ENCODE data around the gene CDC14C.
"Not testable (repeated sequence)": the region's sequence is repeated elsewhere in the genome, so short reads cannot be mapped to it uniquely, and the experiment has no call there.

Gene CDC14C

DNA sequence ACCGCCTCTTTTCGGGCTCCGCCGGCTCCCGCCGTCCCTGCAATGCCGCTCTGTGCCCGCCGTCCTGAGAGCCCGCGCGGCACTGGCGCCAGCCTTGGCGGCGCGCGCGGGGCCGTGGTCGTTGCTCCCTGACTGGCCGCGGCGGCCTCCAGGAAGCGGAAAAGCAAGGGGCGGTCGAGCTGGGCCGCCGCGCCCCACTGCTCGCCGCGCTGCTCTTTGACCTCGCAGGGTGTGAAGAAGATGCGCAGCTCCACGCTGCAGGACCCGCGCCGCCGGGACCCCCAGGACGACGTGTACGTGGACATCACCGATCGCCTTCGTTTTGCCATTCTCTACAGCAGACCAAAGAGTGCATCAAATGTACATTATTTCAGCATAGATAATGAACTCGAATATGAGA, at the start of gene CDC14C:
Gene CDC14C, plus strand, starts transcription at position 115 of the 400 bp plus-strand sequence. Its CDS starts 126 bp downstream, at position 241.
- Mint-ChIP-seq H3K4me1 (no peaks in the 10 kb centered on the region), H3K36me3 (ENCODE audit: insufficient read depth) (no peaks in the 10 kb centered on the region), H3K9me3 (no peaks in the 10 kb centered on the region), H3K27me3 (no peaks in the 10 kb centered on the region), H3K4me3 (no peak within 1 kb of the TSS), H3K27ac (ENCODE audit: low read depth) (no peak within 1 kb of the TSS)
- no peak for ATAC-seq (replicated peaks; ENCODE audit: extremely low read depth, poor library complexity, severe bottlenecking)
- no peak for DNase-seq (ENCODE audit: low spot score in 2 of 2)

DNA sequence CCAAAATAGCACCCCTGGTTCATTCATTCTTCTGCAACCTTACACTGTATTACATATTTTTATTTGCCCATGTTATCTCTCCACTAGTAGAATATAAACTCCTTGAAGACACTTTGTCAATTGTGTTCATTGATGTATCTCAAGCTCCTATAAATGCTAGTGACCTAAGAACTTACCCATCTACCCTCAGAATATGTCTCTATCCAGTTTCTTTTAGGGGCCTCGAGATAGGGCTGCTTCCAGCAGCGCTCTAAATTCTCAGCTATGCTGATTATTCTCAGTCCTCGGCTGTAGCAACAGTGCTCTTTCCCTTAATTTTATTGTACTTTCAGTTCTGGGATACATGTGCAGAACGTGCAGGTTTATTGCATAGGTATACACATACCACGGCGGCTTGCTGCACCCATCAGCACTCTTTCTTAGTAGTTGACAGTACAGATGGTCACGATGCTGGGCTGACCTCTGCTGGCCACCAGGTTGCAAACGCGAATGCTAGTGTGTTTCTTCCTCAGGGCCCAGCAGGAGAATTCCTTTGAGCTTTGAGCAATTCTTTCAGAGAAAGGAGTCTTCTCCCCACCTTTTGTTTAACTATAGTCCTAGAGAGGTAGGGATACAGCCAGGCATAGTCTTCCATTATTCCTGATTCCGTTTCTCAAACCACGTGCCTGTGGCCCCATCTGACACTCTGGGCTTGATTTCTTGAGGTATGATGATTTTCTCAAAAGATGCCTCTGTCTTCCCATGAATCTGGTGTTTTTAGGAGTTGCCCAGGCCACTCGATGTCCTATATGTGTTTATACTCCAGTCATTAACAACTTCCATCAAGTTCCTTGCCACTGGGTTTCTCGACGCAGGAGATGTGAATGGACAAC, 49.1 kb upstream of the CDC14C start:
- H3K36me3 Mint-ChIP-seq (ENCODE audit: insufficient read depth), result peaks cover 3% of the 10 kb centered on the region
- no peaks in the 10 kb centered on the region for H3K4me1 Mint-ChIP-seq
- no peak for DNase-seq (ENCODE audit: low spot score in 2 of 2)
- H3K27me3 Mint-ChIP-seq, result no peaks in the 10 kb centered on the region
- no peak for ATAC-seq (replicated peaks; ENCODE audit: extremely low read depth, poor library complexity, severe bottlenecking)
- no peak overlapping the region for H3K27ac Mint-ChIP-seq (ENCODE audit: low read depth)
- H3K9me3 Mint-ChIP-seq, result peaks cover 6% of the 10 kb centered on the region
- no peak overlapping the region for H3K4me3 Mint-ChIP-seq

DNA sequence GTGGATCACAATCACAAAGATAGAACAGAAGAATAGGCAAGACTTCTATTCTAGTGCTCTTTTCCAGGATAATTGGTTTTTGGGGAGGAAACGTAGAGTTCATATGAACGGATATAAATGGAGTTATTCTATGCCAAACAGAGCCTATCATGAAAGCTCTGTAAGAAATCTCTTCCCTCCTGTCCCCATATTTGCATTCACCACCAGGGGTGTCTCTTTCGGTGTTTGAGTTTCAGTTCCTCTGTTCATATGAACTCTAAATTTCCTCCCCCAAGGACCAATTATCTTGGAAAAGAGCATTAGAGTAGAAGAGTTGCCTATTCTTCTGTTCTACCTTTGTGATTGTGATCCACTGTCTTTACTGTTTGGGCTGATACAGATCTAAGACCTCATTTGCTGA, 48.3 kb upstream of the CDC14C start:
- no peak for DNase-seq (ENCODE audit: low spot score in 2 of 2)

DNA sequence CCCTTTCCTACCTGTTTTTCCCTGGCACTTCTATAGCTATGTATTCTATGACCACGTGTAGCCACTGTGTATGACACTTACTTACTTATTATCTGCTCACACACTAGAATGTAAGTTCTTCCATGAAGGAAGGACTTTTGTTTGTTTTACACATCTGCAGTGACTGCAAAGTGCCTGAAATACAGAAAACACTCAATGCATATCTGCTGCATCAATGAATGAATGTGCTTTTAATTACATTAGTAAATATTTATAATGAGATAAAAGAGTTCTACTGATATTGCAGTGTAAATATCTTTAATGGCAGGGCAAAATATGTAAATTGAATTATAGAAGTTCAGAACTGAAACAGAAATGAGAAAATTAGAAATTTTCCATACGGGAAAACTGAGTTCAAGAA, 43.5 kb upstream of the CDC14C start:
- H3K4me3 Mint-ChIP-seq, result no peak overlapping the region

More for the DNA sequence above, 48.3 kb upstream of the CDC14C start:
- H3K4me3 Mint-ChIP-seq, result no peak overlapping the region
- H3K9me3 Mint-ChIP-seq, result peaks cover 11% of the 10 kb centered on the region
- H3K27ac Mint-ChIP-seq (ENCODE audit: low read depth), result no peak overlapping the region
- peaks cover 3% of the 10 kb centered on the region for H3K36me3 Mint-ChIP-seq (ENCODE audit: insufficient read depth)
- no peak for ATAC-seq (replicated peaks; ENCODE audit: extremely low read depth, poor library complexity, severe bottlenecking)
- H3K4me1 Mint-ChIP-seq, result no peaks in the 10 kb centered on the region
- H3K27me3 Mint-ChIP-seq, result no peaks in the 10 kb centered on the region

DNA sequence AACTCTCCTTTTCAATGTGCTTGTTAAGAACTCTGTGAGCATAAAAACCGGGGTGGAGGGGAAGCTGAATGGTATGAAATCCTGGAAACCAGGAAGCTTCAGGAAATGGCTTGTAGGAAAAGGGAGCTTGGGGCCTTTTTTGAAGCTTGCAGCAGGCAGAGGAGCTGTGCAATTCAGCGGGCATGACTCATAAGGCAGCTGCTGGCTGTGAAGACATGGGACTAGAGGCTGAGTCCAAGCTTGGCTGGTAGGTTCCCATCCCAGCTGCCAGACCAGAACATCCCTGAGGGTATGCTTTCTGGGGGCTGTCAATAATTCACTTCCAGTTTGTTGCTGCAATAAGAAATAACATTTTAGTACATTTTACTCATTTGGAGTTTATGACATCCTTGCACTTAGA, 36.8 kb upstream of the CDC14C start:
- no peaks in the 10 kb centered on the region for H3K36me3 Mint-ChIP-seq (ENCODE audit: insufficient read depth)
- no peaks in the 10 kb centered on the region for H3K27me3 Mint-ChIP-seq
- no peak overlapping the region for H3K4me3 Mint-ChIP-seq
- ATAC-seq (replicated peaks; ENCODE audit: extremely low read depth, poor library complexity, severe bottlenecking) (no peak), DNase-seq (ENCODE audit: low spot score in 2 of 2) (no peak)
- H3K9me3 Mint-ChIP-seq, result peaks cover 23% of the 10 kb centered on the region
- H3K27ac Mint-ChIP-seq (ENCODE audit: low read depth), result no peak overlapping the region
- H3K4me1 Mint-ChIP-seq, result no peaks in the 10 kb centered on the region

More for the DNA sequence above, 43.5 kb upstream of the CDC14C start:
- peaks cover 22% of the 10 kb centered on the region for H3K9me3 Mint-ChIP-seq
- H3K36me3 Mint-ChIP-seq (ENCODE audit: insufficient read depth), result no peaks in the 10 kb centered on the region
- H3K4me1 Mint-ChIP-seq, result no peaks in the 10 kb centered on the region
- DNase-seq (ENCODE audit: low spot score in 2 of 2) (no peak), ATAC-seq (replicated peaks; ENCODE audit: extremely low read depth, poor library complexity, severe bottlenecking) (no peak)
- no peak overlapping the region for H3K27ac Mint-ChIP-seq (ENCODE audit: low read depth)
- H3K27me3 Mint-ChIP-seq, result no peaks in the 10 kb centered on the region

DNA sequence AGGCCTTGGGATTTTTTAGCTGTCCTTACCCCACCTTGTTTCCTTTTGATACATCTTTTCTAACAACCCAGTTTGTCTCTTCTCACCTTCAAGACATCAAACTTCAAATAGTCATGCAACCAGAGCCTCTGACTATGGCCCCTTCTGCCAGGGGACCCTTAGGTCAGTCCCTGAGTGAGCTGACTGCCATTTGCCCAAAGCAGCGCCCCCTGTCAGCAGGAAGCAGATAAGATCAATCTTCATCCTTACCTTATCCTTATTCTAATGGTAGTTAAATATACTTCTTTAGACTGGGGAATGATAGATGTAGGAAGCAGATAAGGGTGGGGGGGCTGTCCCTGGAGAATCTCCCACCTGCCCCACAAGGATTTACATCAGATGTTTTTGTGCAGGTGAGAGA, 29.8 kb upstream of the CDC14C start:
- DNase-seq (ENCODE audit: low spot score in 2 of 2) (no peak), ATAC-seq (replicated peaks; ENCODE audit: extremely low read depth, poor library complexity, severe bottlenecking) (no peak)
- no peaks in the 10 kb centered on the region for H3K36me3 Mint-ChIP-seq (ENCODE audit: insufficient read depth)
- peaks cover 12% of the 10 kb centered on the region for H3K9me3 Mint-ChIP-seq
- no peak overlapping the region for H3K27ac Mint-ChIP-seq (ENCODE audit: low read depth)
- H3K4me3 Mint-ChIP-seq, result no peak overlapping the region
- no peaks in the 10 kb centered on the region for H3K4me1 Mint-ChIP-seq
- no peaks in the 10 kb centered on the region for H3K27me3 Mint-ChIP-seq

DNA sequence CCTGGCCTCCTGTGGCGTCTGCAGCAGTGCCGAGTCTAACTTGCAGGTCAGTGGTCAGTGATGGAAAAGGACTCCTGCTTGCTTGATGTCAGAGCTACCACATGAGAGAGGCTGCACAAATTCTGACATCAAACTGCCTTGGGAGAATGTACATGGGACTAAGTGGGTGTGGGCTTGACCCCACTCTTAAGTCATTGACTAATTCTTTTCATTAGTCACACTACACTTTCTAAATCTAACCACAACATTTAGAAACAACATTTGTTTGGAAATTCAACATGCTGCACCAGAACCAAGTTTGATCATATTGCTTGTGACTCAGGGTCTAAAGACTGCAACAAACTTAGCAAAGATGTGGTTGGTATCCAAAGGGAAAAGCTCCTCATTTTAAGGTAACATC, 24.4 kb upstream of the CDC14C start:
- no peaks in the 10 kb centered on the region for H3K27me3 Mint-ChIP-seq

DNA sequence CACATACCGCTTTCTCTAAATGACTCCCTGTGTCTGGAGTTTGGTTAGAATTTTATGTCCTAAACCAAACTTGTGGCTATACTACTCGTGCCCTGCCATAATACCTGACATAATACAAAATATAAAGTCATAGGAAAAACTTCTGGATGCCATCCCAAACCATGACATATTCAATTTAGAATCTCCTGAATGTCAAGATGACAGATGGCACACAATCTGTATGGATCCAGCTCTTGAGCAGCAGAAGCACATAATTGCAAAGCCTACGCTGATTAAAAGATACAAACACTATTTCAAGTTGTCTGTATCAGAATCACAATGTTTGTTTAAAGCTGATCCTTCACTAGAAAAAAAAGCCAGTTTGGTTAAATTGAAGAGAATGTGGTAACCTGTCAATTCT, 22.4 kb upstream of the CDC14C start:
- Mint-ChIP-seq H3K36me3 (ENCODE audit: insufficient read depth) (no peaks in the 10 kb centered on the region), H3K27ac (ENCODE audit: low read depth) (no peak overlapping the region), H3K27me3 (no peaks in the 10 kb centered on the region), H3K4me1 (no peaks in the 10 kb centered on the region), H3K9me3 (peaks cover 5% of the 10 kb centered on the region), H3K4me3 (no peak overlapping the region)
- ATAC-seq (replicated peaks; ENCODE audit: extremely low read depth, poor library complexity, severe bottlenecking) (no peak), DNase-seq (ENCODE audit: low spot score in 2 of 2) (no peak)

More for the DNA sequence above, 24.4 kb upstream of the CDC14C start:
- Mint-ChIP-seq H3K27ac (ENCODE audit: low read depth) (no peak overlapping the region), H3K4me1 (no peaks in the 10 kb centered on the region), H3K9me3 (no peaks in the 10 kb centered on the region), H3K4me3 (no peak overlapping the region), H3K36me3 (ENCODE audit: insufficient read depth) (no peaks in the 10 kb centered on the region)
- ATAC-seq (replicated peaks; ENCODE audit: extremely low read depth, poor library complexity, severe bottlenecking), result no peak
- no peak for DNase-seq (ENCODE audit: low spot score in 2 of 2)

DNA sequence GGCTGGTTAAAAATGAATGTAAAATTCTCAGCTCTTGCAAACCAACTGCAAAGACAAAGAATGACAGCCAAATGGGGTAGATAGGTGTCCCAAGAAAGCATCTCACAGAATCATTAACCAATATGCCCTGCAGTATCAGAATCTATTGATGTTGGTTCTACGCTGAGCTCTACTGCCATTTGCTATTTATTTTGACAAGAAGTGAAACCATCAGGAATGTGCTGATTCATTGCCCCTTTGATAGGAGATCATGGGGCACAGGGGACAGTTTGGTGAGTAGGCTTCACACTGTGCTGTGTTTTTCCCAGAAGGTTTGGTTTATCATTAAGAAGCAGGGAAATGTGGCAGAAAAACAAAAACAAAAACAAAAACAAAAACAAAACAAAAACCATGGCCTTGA, 19.4 kb upstream of the CDC14C start:
- Mint-ChIP-seq H3K4me3 (no peak overlapping the region), H3K27ac (ENCODE audit: low read depth) (no peak overlapping the region), H3K9me3 (peaks cover 5% of the 10 kb centered on the region), H3K27me3 (no peaks in the 10 kb centered on the region), H3K4me1 (no peaks in the 10 kb centered on the region), H3K36me3 (ENCODE audit: insufficient read depth) (no peaks in the 10 kb centered on the region)
- DNase-seq (ENCODE audit: low spot score in 2 of 2), result no peak
- no peak for ATAC-seq (replicated peaks; ENCODE audit: extremely low read depth, poor library complexity, severe bottlenecking)

DNA sequence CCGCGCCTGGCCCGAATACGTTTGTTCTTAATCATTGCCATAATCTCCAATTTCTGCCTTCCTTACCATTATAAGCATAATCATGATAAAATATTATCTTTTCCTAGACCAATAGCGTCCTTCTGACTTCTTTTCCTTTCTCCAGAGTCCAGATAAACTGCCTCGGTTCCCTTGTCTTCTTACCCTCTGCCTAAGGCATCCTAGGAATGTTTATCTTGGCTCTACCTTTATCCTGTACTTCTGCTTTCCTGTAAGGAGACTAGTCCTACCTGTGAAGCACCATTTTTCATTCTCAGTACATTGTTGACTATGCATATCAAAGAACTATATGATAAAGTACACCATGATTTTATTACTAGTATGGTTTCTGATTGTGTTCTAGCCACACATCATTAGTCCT, 18.7 kb upstream of the CDC14C start:
- not testable (repeated sequence) for H3K4me3 Mint-ChIP-seq; H3K36me3 Mint-ChIP-seq (ENCODE audit: insufficient read depth); H3K4me1 Mint-ChIP-seq; DNase-seq (ENCODE audit: low spot score in 2 of 2); H3K27me3 Mint-ChIP-seq; H3K9me3 Mint-ChIP-seq; ATAC-seq (replicated peaks; ENCODE audit: extremely low read depth, poor library complexity, severe bottlenecking); H3K27ac Mint-ChIP-seq (ENCODE audit: low read depth)

DNA sequence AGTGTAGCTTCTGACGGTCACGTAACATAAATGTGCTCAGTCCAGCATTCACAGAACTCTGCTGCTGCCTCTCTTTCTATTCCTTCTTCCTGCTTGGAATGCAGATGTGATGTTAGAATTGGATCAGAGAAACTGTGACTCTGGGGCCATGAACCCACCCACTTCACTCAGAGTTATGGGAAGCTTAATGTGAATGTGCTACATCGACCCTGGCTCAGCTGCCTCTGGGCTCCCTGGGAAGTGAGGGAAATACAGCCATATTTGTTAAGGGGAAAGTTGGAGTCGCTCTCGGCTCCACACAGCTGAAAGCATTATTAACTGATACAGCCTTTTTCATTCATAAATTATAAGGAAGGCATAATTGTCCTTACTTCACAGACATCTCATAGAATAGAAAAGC, 14.5 kb upstream of the CDC14C start:
- not testable (repeated sequence) for H3K9me3 Mint-ChIP-seq; DNase-seq (ENCODE audit: low spot score in 2 of 2); H3K4me3 Mint-ChIP-seq; H3K27ac Mint-ChIP-seq (ENCODE audit: low read depth); H3K36me3 Mint-ChIP-seq (ENCODE audit: insufficient read depth); H3K4me1 Mint-ChIP-seq; H3K27me3 Mint-ChIP-seq; ATAC-seq (replicated peaks; ENCODE audit: extremely low read depth, poor library complexity, severe bottlenecking)

DNA sequence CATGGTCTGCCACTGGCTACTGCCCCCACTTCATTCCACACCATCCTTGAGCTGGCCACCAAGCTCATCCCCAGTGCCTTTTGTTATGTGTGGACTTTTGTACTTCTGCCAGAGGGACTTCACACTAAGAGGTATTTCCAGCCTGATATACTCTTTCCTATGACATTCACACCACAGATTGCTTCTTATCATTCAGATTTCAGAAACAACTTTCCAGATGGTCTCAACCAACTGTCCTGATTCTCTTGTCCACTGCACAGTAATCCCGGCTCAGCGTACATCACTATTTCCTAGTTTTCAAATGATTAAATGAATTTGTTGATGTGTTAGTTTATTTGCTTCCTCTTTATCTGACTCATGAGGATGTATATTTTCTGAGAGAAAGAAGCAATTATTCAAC, 7.1 kb downstream of the CDC14C start:
- Mint-ChIP-seq H3K27ac (ENCODE audit: low read depth) (no peak overlapping the region), H3K27me3 (no peaks in the 10 kb centered on the region), H3K4me1 (no peaks in the 10 kb centered on the region), H3K9me3 (peaks cover 9% of the 10 kb centered on the region), H3K4me3 (no peak overlapping the region), H3K36me3 (ENCODE audit: insufficient read depth) (no peaks in the 10 kb centered on the region)
- no peak for ATAC-seq (replicated peaks; ENCODE audit: extremely low read depth, poor library complexity, severe bottlenecking)
- DNase-seq (ENCODE audit: low spot score in 2 of 2), result no peak

DNA sequence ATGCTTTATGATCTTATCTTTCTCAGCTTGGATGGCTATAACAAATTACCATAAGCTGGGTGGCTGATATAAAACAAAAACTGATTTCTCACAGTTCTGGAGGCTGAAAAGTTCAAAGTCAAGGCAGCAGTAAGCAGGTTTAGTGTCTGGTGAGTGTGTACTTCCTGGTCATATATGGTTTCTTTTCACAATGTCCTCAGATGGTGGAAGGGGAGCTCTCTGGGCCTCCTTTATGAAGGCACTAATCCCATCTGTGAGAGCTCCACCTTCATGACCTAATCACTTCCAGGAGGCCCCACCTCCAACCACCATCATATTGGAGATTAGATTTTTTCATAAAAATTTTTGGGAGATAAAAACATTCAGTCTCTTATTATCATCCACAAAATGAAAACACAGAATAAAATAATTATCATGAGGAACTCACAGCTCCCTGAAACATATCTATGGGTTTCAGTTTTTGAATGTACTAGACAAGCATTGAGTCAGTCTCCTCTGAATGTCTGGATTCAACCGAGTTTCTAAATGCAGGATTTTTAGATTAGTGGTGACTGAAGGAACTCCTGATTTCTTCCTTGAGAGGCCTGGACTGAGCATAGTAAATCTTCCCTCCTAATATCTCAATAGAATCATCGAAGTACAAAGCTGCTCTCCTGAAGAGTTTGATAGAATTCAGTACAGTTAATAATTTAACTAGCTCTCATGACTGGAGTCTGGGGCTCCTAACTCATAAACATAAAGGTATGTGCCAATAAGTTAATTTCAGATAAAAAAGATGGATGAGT, 8.0 kb downstream of the CDC14C start:
- Mint-ChIP-seq H3K27ac (ENCODE audit: low read depth) (no peak overlapping the region), H3K36me3 (ENCODE audit: insufficient read depth) (no peaks in the 10 kb centered on the region), H3K4me3 (no peak overlapping the region), H3K9me3 (peaks cover 9% of the 10 kb centered on the region), H3K4me1 (no peaks in the 10 kb centered on the region), H3K27me3 (no peaks in the 10 kb centered on the region)
- DNase-seq (ENCODE audit: low spot score in 2 of 2) (no peak), ATAC-seq (replicated peaks; ENCODE audit: extremely low read depth, poor library complexity, severe bottlenecking) (no peak)
